ENCODE measurements around the gene SLC39A10. TPM values are rescaled to one million over a fixed set of nuclear protein-coding genes. Genes with fewer than 3 reads are reported as not detected.

SLC39A10 gene
- total and polyA plus RNA-seq, 2 donors (not counting 3 experiments of a cell fraction or from before 2014, with no cell fraction given) = 11.4 to 39.9 TPM

DNA sequence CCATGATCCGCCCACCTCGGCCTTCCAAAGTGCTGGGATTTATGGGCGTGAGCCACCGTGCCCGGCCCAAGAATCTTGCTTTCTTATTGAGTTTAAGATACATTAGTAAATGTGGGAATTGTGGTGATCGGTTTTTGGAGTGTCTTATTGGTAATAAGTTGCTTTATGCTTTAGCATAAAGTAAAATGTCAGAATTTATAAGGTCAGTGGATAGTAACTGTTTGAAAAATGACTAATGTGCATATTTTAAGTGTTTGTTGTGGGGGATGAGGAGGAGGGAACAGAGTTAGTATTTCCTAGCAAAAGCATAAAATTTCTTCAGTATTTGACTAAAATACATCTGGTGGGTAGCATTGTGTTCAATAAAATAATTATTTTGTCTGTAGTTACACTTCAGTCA is 77.4 kb downstream of the SLC39A10 start:
- DNase-seq (ENCODE audit: low read depth, low spot score) (no peak), FAIRE-seq (no peak)
- intact Hi-C loops (cut with micrococcal nuclease) = no loop called here
- Histone ChIP-seq H3K79me2 (ENCODE audit: control insufficient read depth, insufficient read depth, low read length) (no peaks in the 10 kb centered on the region), H3K4me3 (replicated peaks in 1 of 3; ENCODE audit: insufficient read depth in 1 of 3, low read depth in 1 of 3, low read length in 3 of 3) (no peak overlapping the region), H3K4me1 (ENCODE audit: control insufficient read depth, extremely low read depth, insufficient read depth, low read length) (peaks cover 11% of the 10 kb centered on the region), H3K9me3 (replicated peaks; ENCODE audit: control insufficient read depth, insufficient read depth, low read length) (no peaks in the 10 kb centered on the region), H3K9me1 (replicated peaks; ENCODE audit: control insufficient read depth, extremely low read depth, insufficient read depth, low read length) (no peaks in the 10 kb centered on the region), H3K27ac (ENCODE audit: insufficient read depth, low read depth, low read length) (no peak overlapping the region), H3K27me3 (ENCODE audit: control insufficient read depth in 2 of 2, insufficient read depth in 2 of 2, low read length in 2 of 2) (no peaks in the 10 kb centered on the region), H4K20me1 (replicated peaks; ENCODE audit: control insufficient read depth, extremely low read depth, insufficient read depth, low read length) (no peaks in the 10 kb centered on the region), H3K36me3 (ENCODE audit: control insufficient read depth in 2 of 2, extremely low read depth in 1 of 2, insufficient read depth in 2 of 2, low read length in 2 of 2) (no peaks in the 10 kb centered on the region), H2AFZ (ENCODE audit: low read depth, low read length) (no peak overlapping the region), H3K9ac (replicated peaks; ENCODE audit: extremely low read depth, insufficient read depth, low read length) (no peak overlapping the region), H3K4me2 (ENCODE audit: insufficient read depth, low read length) (no peak overlapping the region)
- TF ChIP-seq POLR2AphosphoS5 (IDR thresholded peaks at IDR 0.05; ENCODE audit: insufficient read depth, low read depth, low read length) (no peak), GATA2 (IDR thresholded peaks at IDR 0.05; ENCODE audit: insufficient read depth, insufficient read length, low read depth, low read length) (no peak), FOS (IDR thresholded peaks at IDR 0.05; ENCODE audit: borderline replicate concordance, insufficient read depth, low read length) (no peak), MYC (IDR thresholded peaks at IDR 0.05; ENCODE audit: low read depth, low read length) (no peak), POLR2A (IDR thresholded peaks at IDR 0.05; ENCODE audit: low read depth, low read length) (no peak), EZH2 (IDR thresholded peaks at IDR 0.05; ENCODE audit: borderline replicate concordance, low read depth, low read length, severe bottlenecking) (no peak), JUN (IDR thresholded peaks at IDR 0.05; ENCODE audit: borderline replicate concordance, insufficient read depth, insufficient read length, low read depth) (no peak)
- TF ChIP-seq, protein P1, sequence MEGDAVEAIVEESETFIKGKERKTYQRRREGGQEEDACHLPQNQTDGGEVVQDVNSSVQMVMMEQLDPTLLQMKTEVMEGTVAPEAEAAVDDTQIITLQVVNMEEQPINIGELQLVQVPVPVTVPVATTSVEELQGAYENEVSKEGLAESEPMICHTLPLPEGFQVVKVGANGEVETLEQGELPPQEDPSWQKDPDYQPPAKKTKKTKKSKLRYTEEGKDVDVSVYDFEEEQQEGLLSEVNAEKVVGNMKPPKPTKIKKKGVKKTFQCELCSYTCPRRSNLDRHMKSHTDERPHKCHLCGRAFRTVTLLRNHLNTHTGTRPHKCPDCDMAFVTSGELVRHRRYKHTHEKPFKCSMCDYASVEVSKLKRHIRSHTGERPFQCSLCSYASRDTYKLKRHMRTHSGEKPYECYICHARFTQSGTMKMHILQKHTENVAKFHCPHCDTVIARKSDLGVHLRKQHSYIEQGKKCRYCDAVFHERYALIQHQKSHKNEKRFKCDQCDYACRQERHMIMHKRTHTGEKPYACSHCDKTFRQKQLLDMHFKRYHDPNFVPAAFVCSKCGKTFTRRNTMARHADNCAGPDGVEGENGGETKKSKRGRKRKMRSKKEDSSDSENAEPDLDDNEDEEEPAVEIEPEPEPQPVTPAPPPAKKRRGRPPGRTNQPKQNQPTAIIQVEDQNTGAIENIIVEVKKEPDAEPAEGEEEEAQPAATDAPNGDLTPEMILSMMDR (IDR thresholded peaks at IDR 0.05; ENCODE audit: extremely low read depth in 1 of 2, insufficient read depth in 1 of 2, low read depth in 1 of 2, low read length in 2 of 2) = no peak
- TF ChIP-seq, protein P2, sequence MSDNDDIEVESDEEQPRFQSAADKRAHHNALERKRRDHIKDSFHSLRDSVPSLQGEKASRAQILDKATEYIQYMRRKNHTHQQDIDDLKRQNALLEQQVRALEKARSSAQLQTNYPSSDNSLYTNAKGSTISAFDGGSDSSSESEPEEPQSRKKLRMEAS (IDR thresholded peaks at IDR 0.05; ENCODE audit: insufficient read depth, insufficient read length) = no peak
- no TSS peak for BruUV-seq (replicated peaks)
- dilution Hi-C loops (cut with MboI; ENCODE audit: extremely low pct_ligation_motif_present, low sequenced_read_pairs) = no loop called here
- ChIA-PET POLR2A (no interaction called here), CTCF (no interaction called here)
